NCI-H2081 (cell line): ENCODE data around the gene SPAG16.
"Not testable (repeated sequence)": the region's sequence is repeated elsewhere in the genome, so short reads cannot be mapped to it uniquely, and the experiment has no call there.

ENCODE experiments used
- DNase-seq, 2 experiments: peaks; one replicate each; lab custom pipeline; 2025; lab: John Stamatoyannopoulos, UW

SPAG16 gene

DNA sequence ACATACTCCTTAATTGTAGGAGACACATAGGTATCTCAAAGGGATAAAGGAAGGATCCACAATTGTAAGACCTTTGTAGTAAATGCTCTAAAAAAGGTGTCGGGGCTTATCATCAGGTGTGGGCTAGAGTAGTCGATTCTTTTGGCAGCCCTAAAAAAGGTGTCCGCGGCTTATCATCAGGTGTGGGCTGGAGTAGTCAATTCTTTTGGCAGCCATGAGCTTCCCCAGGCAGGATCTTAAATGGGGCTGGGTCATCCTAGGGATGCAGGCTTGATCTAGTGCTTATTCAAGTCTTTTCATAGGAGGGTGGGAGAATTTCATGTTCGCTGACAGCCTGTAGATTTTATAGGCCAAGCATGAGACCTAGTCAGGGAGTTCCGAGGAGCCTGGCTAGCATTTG lies 720.2 kb downstream of the SPAG16 start:
- no peak for DNase-seq

DNA sequence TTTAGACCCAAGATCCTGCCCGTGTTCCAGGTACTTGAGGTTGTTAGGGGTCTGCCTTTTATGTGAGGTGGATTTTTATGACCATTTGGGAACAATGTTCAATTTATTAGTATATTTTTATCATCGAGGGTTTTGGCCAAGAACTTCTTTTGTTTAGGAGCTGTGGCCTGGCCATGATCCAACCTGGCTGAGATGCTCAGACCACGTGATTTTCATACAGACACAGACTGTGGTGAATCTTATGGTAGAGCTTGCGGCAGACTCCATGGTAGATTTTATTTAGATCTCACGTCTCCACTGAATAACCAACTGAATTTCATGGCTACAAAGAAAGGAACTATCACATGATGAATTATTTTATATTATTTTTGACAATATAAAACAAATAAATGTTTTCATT lies 721.1 kb downstream of the SPAG16 start:
- peak in 1 of 2 experiments; percentile 1 for DNase-seq

DNA sequence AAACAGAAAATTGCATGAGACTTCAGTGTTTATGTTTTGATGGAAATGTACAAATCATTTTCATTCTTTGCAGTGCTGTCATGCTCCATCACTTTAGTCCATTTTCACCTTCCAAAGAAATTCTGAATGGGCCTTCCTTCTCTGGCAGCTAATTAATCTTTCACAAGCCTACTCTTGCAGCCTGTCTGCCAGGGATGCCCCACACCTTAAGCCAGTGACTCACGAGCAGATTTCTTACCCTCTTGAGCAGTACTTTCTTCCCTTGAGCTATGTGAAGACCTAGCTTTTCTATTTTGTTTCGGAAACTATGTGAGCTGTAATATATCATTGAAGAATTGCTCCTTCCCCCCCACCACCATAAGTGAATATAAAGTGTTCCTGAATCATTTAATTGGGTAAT lies 722.3 kb downstream of the SPAG16 start:
- no peak for DNase-seq

DNA sequence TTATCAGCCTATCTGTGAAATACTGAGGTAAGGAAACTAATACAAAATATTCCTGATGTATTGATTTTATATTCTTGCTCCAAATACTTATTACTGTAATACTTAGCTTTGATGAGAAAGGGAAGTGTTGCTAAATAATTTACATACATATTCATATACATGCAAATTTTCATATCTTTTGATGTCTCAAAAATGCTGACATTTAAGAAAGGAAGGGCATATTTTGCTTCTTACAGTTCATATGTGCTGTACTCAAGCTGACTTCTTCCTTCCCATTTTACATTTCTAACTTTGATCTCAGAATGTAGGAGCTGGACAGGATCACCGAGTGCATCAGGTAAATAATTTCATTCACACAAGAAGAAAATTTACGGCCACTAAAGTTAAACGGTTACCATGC lies 727.4 kb downstream of the SPAG16 start:
- no peak for DNase-seq

DNA sequence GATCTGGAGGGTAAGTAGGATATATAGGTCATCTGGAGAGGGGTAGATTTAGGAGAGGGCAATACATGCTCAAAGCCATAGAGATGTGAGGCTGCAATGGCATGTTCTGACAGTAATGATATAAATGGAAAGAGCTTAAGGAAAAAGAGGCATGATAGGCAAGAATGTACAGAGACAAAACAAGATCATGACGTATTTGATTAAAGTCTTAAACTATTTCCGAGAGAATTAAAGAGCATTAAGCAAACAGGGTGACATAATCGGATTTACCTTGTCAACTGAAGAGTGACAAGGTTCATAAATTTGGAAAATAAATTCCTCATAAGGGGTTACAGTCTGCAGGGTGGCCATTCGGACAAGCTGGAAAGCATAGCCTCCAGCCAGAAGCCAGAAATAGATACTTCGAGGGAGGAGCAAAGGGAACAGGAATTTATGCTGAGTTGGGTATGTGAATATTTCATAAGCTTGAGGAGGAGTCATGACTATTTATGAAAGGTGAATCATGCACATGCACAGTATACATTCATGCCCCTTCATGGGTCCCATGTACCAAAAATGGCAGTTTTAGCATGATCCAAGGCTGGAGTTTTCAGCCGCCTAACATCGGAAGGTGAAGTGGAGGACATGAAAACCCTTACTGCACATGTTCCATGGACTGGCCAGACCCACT lies 730.4 kb downstream of the SPAG16 start:
- DNase-seq, result no peak

DNA sequence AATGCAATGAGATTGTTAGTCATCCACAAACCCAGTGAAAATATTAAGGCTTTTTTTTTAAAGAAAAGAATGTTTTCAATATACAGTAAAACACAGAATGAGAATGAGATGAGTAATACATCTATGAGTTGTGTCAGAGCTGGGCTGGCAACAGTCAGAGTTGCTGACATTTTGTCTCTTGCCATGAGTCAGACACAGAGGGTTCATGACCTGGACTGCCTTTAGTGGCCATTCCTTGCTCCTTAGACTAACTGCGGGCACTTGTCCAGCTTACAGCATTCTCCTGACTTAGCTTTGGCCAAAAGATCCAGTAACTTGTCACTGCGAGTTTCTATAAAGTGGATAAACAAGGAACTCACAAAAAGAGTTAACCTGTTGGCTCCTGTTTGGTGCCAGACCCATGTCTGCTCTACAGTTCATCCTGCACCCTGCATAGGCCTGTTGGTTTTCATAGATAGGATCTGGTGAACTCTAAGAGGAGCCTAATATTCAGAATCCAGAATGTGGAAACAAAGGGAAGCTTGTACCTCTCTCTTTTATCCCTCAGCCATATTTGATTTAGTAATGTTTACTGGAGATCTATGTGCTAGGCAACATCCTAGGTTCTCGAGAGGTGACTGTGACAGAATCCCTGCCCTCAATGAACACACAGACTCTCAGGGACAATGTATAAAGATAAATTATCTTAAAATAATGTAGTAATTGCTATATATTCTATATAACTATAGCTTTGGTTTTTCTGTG lies 735.1 kb downstream of the SPAG16 start:
- DNase-seq, result no peak

DNA sequence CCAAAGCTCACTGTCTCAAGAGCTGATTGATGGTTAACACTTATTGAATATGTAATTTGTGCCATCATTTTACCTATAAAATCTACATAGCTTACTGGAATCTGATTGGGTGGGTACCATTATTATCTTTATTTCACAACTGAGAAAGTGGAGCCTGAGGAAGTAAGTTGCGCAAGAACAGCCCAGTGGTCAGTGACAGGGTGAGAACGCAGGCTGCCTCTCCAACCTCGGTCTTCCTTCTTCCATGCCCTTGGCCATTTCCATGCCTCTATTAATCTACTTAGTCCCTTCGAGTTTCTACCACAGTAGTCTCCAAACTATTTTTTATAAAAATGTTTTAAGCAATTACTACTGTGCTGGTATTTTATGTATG lies 735.7 kb downstream of the SPAG16 start:
- DNase-seq, result no peak

DNA sequence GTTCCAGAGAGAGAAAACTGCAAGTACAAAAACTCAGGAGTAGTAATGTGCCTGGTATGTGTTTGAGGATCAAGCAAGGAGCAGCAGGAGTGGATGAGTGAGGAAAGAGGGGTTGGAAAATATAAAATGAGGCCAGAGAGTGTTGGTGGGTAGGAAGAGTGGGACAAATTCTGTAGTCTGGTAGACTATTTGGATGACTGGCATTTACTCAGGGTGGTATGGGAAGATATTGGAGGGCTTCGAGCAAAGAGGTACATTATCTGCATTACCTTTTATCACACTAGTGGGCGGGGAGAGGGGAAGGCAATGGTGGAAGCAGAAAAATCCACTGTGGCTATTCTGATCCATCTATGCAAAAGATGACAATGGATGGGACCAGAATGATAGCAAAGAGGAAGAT lies 744.9 kb downstream of the SPAG16 start:
- DNase-seq, result no peak

DNA sequence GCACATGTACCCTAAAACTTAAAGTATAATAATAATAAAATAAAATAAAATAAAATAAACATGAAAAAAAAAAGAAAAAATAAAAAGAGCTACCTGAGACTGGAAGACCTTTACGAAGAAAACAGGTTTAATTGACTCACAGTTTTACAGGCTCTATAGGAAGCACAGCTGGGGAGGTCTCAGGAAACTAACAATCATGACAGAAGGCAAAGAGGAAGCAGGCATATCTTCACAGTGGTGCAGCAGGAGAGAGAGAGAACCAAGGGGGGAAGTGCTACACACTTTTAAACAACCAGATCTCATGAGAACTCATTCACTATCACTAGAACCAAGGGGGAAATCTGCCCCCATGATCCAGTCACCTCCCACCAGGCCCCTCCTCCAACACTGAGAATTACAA lies 747.3 kb downstream of the SPAG16 start:
- DNase-seq, result no peak

DNA sequence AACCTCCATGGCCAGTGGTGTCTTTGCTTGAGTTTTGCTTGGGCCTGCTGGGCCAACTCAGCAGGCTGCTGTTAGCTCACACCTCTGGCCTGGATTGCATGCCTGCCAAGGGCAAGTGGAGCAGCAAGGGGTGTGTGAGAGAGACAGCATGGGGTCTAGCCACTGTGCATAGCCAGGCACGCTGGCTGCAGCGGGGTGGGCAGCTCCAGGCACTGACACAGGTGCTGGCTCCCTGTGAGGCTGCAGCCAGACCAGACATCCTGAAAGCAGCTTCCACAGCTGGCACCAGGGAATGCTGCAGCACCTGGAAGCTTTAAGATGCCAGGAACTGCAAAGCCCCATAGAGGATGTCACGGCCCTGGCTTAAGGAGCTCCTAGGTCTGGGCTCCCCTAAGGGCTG lies 750.2 kb downstream of the SPAG16 start:
- DNase-seq, result no peak

DNA sequence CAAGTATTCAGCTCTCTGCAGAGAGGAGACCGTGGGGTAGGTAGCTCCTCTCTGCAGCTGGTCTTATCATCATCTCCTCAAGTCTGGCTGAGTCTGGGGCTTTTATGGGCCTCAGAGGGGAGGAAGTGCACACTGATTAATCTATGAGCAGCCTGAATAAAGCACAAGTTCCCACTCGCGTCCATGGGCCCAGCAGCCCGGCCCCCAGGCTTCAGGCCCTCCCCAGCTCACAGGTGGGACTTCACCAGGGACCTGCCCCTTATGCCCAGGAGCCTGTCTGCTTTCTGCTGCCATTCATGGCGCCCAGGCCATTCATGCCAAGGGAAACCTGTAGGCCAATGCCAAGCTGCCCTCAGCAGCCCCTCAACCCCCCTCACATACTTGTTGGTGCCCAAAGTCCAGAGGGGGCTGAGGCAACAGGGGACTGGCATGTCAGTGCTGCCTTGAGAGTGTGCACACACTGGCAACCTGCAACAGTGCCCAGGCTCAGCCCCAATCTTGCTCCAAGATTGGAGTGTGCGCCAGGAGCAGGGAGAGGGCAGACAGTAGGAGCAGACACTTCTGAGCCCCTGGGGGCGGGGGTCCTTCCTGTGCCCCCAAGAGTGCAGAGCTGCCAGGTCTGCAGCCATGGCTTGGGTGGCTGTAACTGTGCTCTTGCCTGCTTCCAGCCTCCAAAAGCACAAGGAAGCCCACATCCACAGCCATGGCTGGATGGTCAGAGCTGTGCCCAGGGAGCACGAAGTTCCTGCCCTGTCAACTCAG lies 751.0 kb downstream of the SPAG16 start:
- DNase-seq, result no peak

DNA sequence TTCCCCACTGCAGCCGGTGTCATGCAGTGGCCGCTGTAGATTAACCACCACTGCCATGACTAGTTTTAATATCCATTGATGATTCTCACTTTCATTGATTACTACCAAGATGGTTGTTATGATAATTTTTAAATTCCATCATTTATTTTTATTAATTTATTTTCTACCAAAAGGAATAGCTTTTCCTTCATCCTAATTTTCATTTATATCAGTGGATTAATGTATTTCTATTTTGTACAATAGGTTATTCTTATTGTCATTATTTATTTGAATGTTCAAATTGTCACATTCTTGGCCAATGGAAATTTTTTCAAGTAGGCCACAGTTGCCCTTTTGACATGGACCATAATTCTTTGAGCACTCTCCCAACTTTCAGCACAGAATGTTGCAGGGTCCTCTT lies 751.7 kb downstream of the SPAG16 start:
- no peak for DNase-seq

DNA sequence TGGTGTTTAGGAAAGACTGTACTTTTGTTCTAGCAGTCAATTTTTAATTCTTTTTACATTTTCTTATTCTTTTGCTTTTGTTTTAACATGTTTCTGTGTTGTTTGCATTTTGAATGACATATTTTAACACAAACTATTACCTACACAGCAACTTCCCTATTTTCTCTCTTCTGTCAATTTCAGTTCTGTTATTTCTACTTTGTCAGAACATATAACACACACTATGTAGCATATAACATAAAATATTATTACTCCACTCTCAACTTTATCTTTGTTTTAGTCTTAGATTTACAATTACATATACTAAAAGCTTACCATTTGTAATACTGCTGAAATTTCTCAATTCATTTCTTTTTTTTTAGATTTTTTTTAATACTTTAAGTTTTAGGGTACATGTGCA lies 753.9 kb downstream of the SPAG16 start:
- DNase-seq, result no peak

DNA sequence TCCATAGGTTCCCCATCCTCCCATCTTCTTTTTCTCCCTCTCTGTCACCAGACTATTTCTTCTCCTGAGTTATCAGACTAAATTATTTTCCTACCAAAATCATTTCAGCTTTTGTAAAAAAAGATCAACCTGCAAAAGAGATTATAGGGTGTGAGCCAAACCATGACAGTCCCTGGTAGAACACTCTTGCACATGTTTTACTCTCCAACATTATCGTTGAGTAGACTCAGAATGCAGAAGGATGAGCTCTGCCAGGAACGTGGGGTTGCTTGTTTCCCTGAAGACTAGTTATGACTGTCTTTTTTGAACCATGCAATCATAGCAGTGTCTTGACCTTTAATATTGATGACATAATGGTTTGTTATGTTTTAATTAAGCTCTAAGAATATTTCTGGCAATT lies 766.5 kb downstream of the SPAG16 start:
- no peak for DNase-seq

DNA sequence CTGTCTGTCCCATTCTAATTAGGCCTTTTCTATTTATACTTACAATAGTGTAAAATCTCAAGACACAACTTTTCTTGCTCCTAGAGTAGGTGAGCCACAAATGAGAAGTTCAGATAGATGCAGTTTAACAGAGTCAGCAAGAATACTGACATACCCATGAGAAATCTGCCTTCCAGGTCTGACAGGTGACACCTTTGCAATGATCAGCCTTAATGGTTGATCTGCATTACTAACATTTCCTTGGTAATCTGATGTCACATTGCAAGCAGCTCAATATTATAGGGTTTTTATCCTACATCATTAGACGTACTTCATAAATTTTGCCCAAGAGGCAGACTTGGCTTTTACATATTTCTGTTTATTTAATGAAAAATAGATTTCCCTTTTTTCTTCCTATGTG lies 767.3 kb downstream of the SPAG16 start:
- no peak for DNase-seq

DNA sequence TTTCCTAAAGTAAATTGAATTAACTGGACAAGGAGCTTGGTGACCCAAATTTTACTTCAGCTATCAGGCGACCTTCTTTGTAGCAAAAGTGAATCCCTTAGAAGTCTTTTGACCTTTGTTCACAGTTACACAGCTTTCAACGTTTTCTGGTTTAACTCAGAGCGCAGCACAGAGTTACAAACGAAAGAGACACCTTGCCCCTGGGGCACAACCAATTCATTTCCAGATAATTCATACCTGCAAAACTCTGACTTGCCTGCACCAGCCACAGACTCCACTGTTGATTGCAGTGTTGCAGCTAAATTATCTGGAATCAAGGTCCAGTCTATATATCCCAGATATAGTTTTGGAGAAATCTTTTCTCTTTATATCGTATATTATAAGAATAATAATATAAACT lies 768.0 kb downstream of the SPAG16 start:
- DNase-seq, result no peak

DNA sequence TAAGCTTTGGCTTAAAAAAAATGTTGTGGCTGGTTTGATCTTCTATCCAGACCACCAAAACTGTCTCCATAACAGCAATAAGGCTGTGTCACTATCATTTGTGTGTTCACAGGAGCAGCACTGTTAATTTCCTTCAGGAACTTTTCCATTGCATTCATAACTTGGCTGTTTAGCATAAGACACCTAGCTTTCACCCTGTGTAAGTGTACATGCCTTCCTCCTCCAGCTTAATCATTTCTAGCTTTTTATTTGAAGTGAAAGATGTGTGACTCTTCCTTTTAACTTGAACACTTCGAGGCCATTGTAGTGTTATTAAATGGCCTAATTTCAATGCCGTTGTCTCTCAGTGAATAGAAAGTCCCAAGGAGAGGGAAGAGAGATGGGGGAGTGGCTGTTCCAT lies 773.7 kb downstream of the SPAG16 start:
- no peak for DNase-seq

DNA sequence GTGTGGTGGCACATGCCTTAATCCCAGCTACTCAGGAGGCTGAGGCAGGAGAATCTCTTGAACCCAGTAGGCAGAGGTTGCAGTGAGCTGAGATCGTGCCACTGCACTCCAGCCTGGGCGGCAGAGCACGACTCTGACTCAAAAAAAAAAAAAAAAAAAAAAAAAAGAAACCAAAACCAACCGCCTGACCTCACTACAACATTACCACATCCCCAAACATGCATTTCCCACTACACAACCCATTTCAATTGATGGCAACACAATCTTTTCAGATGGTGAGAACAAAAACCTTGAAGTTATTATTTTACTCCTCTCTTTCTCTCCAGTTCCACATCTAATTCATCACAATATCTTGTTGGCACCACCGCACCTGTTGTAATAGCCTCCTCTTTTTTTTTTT lies 778.0 kb downstream of the SPAG16 start:
- DNase-seq, result not testable (repeated sequence)

DNA sequence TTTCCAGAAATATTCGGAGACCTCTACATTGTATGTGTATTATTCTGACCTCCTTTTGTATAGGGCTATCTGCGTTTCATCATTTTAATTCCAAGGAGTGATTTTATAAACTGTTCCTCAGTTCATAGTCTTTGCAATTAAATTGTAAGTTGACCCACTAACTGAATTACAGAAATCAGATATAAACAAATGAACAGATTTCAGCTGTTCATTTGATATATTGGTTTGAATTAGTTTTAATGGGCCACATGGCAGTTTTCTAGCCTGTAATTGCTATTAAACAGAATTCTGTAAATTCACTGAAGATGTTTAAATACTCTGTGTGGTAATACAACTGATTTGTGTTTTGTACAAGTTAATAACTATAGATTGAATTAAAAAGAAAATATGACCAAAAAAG lies 780.2 kb downstream of the SPAG16 start:
- DNase-seq, result no peak

DNA sequence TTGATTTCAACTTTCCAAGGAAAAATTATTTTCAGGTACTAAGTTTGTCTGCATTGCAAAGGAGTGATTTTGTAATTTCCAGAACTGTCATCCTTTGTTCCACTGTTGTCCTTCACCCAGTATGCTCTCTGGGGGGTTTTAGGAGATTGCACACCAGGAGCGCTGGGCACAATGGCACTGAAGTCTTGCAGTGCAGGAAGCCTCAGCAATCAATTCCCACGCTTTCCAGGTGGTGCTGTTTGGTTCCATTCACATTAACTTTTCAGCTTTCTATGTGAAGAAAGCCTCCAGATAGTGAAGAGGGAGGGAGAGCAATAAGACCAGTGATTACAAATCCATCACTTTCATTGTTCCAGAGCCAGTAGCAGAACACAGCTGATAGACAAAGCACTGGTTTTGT lies 782.6 kb downstream of the SPAG16 start:
- DNase-seq, result peak in 1 of 2 experiments; percentile 59

DNA sequence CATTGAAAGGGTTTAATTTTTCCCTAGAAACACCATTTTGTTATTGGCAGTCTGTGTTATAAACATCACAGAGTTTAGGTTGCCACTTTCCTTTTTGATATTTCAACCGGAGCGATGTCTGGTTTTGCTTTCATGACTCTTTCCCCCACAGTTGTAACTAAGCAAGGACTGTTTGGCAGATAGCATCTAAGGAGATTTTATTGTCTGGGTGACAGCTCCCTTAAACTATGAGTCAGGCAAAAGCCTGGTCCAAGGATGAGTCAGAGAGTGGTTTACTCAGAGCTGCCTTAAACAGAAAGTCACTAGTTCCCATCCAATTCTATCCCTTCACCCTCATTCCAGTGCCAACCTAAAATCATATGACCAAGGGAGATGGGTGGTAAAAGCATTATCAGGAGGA lies 785.0 kb downstream of the SPAG16 start:
- peak in 1 of 2 experiments; percentile 5 for DNase-seq

DNA sequence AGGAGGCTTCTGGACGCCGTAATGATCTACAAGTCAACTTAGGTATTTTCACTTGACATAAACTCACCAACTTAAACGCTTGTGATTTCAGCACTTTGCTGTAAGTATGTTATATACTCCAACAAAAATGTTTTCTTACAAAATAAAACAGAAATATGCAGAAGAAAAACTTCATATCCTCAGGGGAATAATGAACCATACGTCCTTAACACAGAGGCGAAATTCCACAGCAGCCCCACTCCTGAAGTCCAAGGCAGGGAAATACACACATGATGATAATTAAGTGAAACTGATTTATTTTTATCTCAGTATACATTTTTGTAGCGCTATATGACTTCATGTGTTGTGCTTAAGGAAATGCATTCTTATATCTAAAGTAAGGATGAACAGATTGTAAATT lies 791.2 kb downstream of the SPAG16 start:
- no peak for DNase-seq

DNA sequence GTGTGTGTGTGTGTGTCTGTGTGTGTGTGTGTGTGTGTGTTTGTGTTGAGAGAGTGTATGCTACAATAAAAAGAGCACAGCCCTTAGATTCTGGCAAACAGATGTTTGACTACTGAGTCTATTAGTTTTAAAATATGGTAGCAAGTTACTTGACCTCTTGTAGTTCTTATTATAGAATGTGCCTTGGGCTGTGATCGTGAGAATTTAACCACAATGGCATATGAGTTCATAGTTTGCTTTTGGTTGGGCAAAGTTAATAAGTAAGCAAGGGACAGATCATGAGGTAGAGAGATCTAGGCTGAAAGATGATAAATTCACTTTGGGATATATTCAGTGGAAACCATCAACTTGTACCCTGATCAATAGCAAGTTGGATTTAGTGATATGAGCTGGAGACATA lies 792.3 kb downstream of the SPAG16 start:
- no peak for DNase-seq
